Transverse colon (tissue), 4 donors: ENCODE measurements around the gene VPS9D1. TPM values are rescaled to one million over a fixed set of nuclear protein-coding genes. Genes with fewer than 3 reads are reported as not detected.

ENCODE experiments used
- DNase-seq: peaks from one replicate; pipeline ENCODE4 v3.0.0-alpha.2; 2019
- H3K27ac ChIP-seq, 4 donors: fragments of 200-600 bp; sonication (generic); 2 replicates each; pipeline ENCODE4 v1.5.1; 2016 to 2018; ENCODE audit warnings: inconsistent platforms in 4 of 4
- H3K27me3 ChIP-seq: fragments of 200-600 bp; sonication (generic); 2 replicates; pipeline ENCODE4 v1.5.1; 2017; ENCODE audit warnings: inconsistent platforms
- H3K36me3 ChIP-seq, 4 donors: fragments of 200-600 bp; sonication (generic); 2 replicates each; pipeline ENCODE4 v1.5.1; 2017 to 2019; ENCODE audit warnings: inconsistent platforms in 4 of 4
- H3K4me1 ChIP-seq, 4 donors: fragments of 200-600 bp; sonication (generic); 2 replicates each; pipeline ENCODE4 v1.5.1; 2017 to 2020; ENCODE audit warnings: inconsistent platforms in 4 of 4
- H3K4me3 ChIP-seq, 4 donors: fragments of 200-600 bp; sonication (generic); 1 replicate in 1 of 4; 2 replicates in 3 of 4; pipeline versions ENCODE4 v1.5.1 to v1.6.1; 2017 to 2019; ENCODE audit warnings: inconsistent platforms in 4 of 4
- H3K9me3 ChIP-seq, 2 donors: fragments of 200-600 bp; sonication (generic); 2 replicates each; pipeline ENCODE4 v1.5.1; 2017 to 2019; ENCODE audit warnings: inconsistent platforms in 2 of 2
- EP300 ChIP-seq: sonication (generic); formaldehyde crosslinking; IDR thresholded peaks from one replicate; pipeline ENCODE4 v1.6.1; 2017; ENCODE audit warnings: antibody characterized with exemption, low read depth
- POLR2A ChIP-seq: fragments of 450-650 bp; IDR thresholded peaks from one replicate; pipeline ENCODE4 v1.6.1; 2016; ENCODE audit warnings: antibody characterized with exemption, mild to moderate bottlenecking, moderate library complexity
- POLR2AphosphoS5 ChIP-seq, 3 donors: sonication (generic); formaldehyde crosslinking; IDR thresholded peaks; one replicate each; pipeline ENCODE4 v1.6.1; 2016; ENCODE audit warnings: antibody characterized with exemption in 3 of 3
- WGBS, 2 donors: methylation state at CpG; one replicate each; pipeline ENCODE4 v1.1.5; 2018; ENCODE audit warnings: low coverage in 1 of 2; 5-methylcytosine and 5-hydroxymethylcytosine counted together
- in situ Hi-C, 4 donors: fragments of 200-750 bp; cut with MboI; loops; one replicate each; pipeline versions ENCODE4 v1.15.0 to v1.15.1; 2017; ENCODE audit warnings: low sequenced_read_pairs in 3 of 4, low pct_ligation_motif_present in 1 of 4, low pct_unique_long_range_greater_than_20kb in 1 of 4
- intact Hi-C: fragments of 100-400 bp; cut with DNase I; formaldehyde crosslinking; loops from one replicate; pipeline ENCODE4 v1.15.1; 2023; ENCODE audit warnings: low total_unique reads
- total RNA-seq, 4 donors: library from RNA; depleted of rRNA; stranded (reverse); fragments of >200 nt; gene quantifications; one replicate each; pipeline ENCODE4 v1.1.0, GENCODE V29; 2016
- TF ChIP-seq, protein P1 (sequence below), 5 experiments: fragments of 200-600 bp in 3 of 5; fragments of 450-650 bp in 2 of 5; sonication (generic) in 3 of 5; IDR thresholded peaks; 1 replicate in 2 of 5; 2 replicates in 3 of 5; pipeline ENCODE4 v1.5.1; 2016 to 2017; ENCODE audit warnings: antibody characterized with exemption in 5 of 5, inconsistent platforms in 3 of 5, mild to moderate bottlenecking in 2 of 5, moderate library complexity in 1 of 5

The VPS9D1 gene
- total RNA-seq, 4 donors from 2014 or later: 13.1 to 54.6 (median 18.8) TPM

DNA sequence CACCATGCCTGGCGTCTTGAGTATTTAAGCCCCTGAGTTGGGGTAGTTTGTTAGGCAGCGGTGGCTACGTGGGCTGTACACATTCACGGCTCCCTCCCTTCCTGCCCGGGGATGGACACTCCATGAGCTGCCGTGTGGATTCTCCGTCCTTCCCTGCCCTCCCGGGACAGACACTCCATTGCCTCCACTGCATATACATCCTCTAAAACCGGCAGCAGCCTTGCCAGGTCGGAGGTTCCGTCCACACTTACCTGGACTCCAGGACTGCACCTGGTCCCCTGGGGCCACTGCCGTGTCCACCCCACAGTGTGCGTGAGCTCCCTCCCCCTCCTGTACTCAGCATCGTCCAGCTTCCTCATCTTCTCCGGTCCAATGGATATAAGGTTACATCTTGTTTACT is 15.7 kb downstream of the VPS9D1 start:
- Histone ChIP-seq H3K27ac (no peak overlapping the region), H3K9me3 (no peaks in the 10 kb centered on the region), H3K4me1 (peaks cover 0 to 31% (median 22%) of the 10 kb centered on the region in 4 donors), H3K4me3 (no peak overlapping the region), H3K27me3 (no peaks in the 10 kb centered on the region), H3K36me3 (no peaks in the 10 kb centered on the region)
- intact Hi-C loops: loop anchor here (10.0 kb wide), 1 partner anchor 90 kb away; no protein-coding TSS in a partner anchor
- 78 to 80% methylated on average over 7 to 15 of the region's 15 CpGs for WGBS, 2 donors
- in situ Hi-C loops: loop anchor here in 2 of 4 donors (10.0 kb wide), 1 partner anchor 90 kb away; no protein-coding TSS in a partner anchor
- DNase-seq: no peak
- TF ChIP-seq POLR2A (no peak), POLR2AphosphoS5 (IDR thresholded peaks at IDR 0.05) (no peak), EP300 (no peak)
- TF ChIP-seq, protein P1, sequence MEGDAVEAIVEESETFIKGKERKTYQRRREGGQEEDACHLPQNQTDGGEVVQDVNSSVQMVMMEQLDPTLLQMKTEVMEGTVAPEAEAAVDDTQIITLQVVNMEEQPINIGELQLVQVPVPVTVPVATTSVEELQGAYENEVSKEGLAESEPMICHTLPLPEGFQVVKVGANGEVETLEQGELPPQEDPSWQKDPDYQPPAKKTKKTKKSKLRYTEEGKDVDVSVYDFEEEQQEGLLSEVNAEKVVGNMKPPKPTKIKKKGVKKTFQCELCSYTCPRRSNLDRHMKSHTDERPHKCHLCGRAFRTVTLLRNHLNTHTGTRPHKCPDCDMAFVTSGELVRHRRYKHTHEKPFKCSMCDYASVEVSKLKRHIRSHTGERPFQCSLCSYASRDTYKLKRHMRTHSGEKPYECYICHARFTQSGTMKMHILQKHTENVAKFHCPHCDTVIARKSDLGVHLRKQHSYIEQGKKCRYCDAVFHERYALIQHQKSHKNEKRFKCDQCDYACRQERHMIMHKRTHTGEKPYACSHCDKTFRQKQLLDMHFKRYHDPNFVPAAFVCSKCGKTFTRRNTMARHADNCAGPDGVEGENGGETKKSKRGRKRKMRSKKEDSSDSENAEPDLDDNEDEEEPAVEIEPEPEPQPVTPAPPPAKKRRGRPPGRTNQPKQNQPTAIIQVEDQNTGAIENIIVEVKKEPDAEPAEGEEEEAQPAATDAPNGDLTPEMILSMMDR (IDR thresholded peaks at IDR 0.05): no peak

DNA sequence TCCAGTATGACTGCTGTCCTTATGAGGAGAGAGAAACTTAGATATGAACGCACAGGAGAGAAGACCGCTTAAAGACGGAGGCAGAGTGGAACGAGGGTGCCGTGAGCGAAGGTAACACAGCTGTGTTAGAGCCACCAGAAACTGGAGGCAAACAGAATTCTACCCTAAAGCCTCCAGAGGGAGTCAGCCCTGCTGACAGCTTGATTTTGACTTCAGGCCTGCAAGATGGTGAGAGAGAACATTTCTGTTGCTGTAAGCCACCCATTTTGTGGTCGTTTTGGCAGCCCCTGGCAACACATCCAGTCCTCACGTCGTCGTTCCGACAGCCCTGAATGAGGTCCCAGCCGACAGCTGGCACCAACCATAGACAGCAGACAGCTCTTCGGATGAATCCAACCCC is 16.4 kb downstream of the VPS9D1 start:
- no peak overlapping the region for H3K27ac ChIP-seq
- no peaks in the 10 kb centered on the region for H3K27me3 ChIP-seq
- no peaks in the 10 kb centered on the region for H3K36me3 ChIP-seq
- intact Hi-C loops: loop anchor here (5.0 to 10.0 kb wide), 2 partner anchors 91 to 168 kb away; partner anchors contain the start of gene TCF25
- no peak overlapping the region for H3K4me3 ChIP-seq
- H3K9me3 ChIP-seq: no peaks in the 10 kb centered on the region
- 85% methylated on average over 13 of the region's 13 CpGs; no CpG with 5 or more reads in 1 of the 2 donors for WGBS, 2 donors
- no peak for TF ChIP-seq EP300
- TF ChIP-seq POLR2AphosphoS5 (IDR thresholded peaks at IDR 0.05): no peak
- TF ChIP-seq, protein P1 (IDR thresholded peaks at IDR 0.05): no peak
- TF ChIP-seq POLR2A: no peak
- in situ Hi-C loops: loop anchor here in 2 of 4 donors (10.0 kb wide), 1 partner anchor 91 kb away; no protein-coding TSS in a partner anchor
- H3K4me1 ChIP-seq: peaks cover 4 to 38% (median 29%) of the 10 kb centered on the region in 4 donors
- DNase-seq: no peak

DNA sequence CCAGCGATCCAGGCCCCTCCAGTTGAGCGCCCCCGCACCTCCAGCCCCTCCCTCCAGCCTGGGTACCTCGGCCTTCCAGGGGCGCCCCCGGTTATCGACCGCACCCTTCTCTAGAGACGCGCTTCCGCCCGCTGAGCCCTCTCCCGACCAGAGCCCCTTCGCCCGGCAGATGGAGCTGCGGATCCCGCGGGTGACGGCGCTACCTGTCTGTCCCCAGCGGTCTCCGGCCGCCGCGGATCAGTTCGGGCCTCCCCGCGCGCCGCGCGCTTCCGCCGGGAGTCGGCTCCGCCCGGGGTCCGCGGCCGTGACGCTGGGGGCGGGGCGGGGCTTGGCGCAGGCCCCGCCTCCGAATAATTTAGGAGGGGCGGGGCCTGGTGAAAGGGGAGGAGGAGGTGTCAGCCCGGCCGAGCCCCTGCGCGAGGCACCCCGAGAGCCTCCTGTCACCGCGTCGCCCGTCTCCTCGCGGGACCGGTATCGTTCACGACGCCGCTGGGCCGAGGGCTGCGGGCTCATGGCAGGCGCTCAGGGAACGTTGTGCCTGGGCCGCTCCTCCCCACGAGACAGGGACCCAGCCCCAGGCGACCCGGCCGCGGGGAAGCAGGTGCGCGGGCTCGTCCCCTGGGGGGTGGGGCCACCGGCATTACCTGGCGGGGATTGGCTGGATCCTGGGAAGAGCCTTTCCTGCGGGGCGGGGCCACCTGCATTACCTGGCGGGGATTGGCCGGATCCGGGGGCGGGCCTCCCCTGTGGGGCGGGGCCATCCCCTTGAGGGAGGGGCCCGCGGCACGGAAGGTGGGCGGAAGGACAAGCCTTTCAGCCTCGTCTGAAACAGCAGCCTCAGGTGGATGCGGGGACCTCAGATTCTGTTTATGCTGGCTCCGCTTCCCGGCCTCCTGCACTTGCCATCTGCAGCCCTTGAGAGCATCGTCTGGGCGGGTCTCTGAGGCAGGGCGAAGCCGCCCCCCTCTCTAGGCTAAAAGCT is 19.0 kb downstream of the VPS9D1 start, which contains the start of gene SPATA2L:
Gene SPATA2L (minus strand): TSS at position 281 of the 982 bp plus-strand sequence. CDS start 473 bp downstream, outside the sequence.
- intact Hi-C loops: loop anchor here (5.0 to 10.0 kb wide), 2 partner anchors 93 to 171 kb away; partner anchors contain the start of gene TCF25

More for the DNA sequence above, 19.0 kb downstream of the VPS9D1 start, which contains the start of gene SPATA2L:
- Histone ChIP-seq H3K4me1 (peaks cover 4 to 29% (median 23%) of the 10 kb centered on the region in 4 donors), H3K36me3 (no peaks in the 10 kb centered on the region), H3K27ac (peak within 1 kb of the TSS; percentile 91 to 96 (median 94)), H3K9me3 (no peaks in the 10 kb centered on the region), H3K4me3 (peak within 1 kb of the TSS; percentile 66 to 77 (median 73)), H3K27me3 (no peaks in the 10 kb centered on the region)
- 1% methylated on average over 14 of the region's 97 CpGs; no CpG with 5 or more reads in 1 of the 2 donors for WGBS, 2 donors
- in situ Hi-C loops: loop anchor here in 2 of 4 donors (10.0 kb wide), 1 partner anchor 93 kb away; no protein-coding TSS in a partner anchor
- peak; percentile 98 for DNase-seq
- TF ChIP-seq, protein P1 (IDR thresholded peaks at IDR 0.05): peak in 4 of 5 experiments; percentile 11 to 45 (median 22)
- TF ChIP-seq POLR2A (peak; percentile 82), EP300 (no peak), POLR2AphosphoS5 (IDR thresholded peaks at IDR 0.05) (peak; percentile 80 to 93 (median 92))
